GM23248 (cell line): ENCODE results near the gene CASP9.

ENCODE experiments used
- EZH2 ChIP-seq: fragments of 200-600 bp; sonication (generic); IDR thresholded peaks from 2 replicates; pipeline ENCODE4 v1.6.1; 2018; ENCODE audit warnings: antibody characterized with exemption, mild to moderate bottlenecking; ENCODE audit not compliant: insufficient read depth, poor library complexity, severe bottlenecking
- EZH2phosphoT487 ChIP-seq: fragments of 200-600 bp; sonication (generic); IDR thresholded peaks from 2 replicates; pipeline ENCODE4 v1.6.1; 2018; ENCODE audit warnings: antibody characterized with exemption, moderate library complexity, mild to moderate bottlenecking, low read depth; ENCODE audit not compliant: insufficient read depth

GRCh38 chr1:15444468-15445389 lies 79.3 kb downstream of the CASP9 start:
- TF ChIP-seq EZH2phosphoT487: no peak
- TF ChIP-seq EZH2: no peak
